NCI-H146 treated with DMSO at 0.1 percent for 48 hours (cell line): ENCODE results near the gene GPC6.

Source experiments
- DNase-seq: peaks from one replicate; lab custom pipeline; 2025; ENCODE audit not compliant: unreplicated experiment; lab: John Stamatoyannopoulos, UW

The GPC6 gene

DNA sequence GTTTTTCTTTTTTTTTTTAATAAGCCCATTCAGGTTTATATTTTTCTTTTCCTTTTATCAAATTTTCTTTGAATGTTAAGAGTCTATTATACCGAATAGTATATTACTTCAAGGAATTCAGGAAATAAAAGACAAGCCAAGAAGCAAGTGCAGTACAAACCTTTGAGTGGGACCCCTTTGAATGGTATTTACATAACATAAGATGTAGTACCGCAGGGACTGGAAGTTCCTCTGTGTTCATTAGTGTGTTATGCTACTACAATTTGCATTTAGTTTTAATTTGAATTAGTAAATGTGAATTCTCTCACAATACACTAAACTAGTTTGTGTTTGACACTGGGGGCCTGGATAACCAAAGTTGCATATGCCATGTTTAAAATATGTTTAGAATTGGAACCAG lies 913.4 kb downstream of the GPC6 start:
- DNase-seq = no peak

DNA sequence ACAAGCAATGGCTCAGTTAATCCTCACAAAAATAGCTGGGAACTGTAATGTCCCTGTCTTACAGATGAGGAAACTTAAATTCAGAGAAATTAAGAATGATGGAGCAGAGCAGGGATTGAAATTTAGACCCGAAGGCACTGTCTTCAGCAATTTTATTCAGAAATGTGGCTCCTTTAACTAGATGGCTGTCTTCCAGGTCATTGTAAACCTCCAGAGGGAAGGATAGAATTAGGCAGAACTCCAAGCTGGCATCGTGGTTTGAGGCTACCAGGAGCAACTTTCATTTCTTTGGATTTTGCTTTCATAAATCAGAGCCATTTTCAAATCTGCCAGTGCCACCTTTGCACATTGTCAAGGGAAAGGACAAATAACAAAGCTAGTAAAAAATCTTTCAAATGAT lies 913.9 kb downstream of the GPC6 start:
- DNase-seq = no peak

DNA sequence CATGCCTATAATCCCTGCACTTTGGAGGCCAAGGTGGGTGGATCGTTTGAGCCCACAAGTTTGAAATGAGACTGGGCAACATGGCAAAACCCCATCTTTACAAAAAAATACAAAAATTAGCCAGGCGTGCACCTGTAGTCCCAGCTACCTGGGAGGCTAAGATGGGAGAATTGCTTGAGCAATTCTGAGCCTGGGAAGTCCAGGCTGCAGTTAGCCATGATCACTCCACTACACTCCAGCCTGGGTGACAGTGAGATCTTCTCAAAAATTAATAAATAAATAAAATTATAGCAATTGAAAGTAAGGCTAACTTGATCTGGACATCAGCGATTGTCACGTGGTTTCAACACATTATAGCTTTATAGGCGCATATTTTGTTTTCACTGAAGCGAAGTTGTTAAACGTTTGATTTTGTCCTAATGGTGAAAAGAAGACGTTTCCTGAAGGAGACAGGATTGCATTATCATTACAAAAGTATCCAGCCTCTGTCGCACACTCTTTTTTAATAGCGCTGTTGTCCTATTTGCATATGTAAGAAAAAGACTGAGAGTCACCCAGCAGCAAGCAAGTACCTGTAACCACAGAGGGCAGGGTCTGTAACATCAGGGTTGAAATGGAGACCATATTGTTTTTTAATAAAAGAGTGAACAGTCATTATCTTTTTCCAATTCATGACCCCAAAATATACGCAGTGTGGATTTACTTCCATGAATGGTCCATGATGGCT lies 917.2 kb downstream of the GPC6 start:
- no peak for DNase-seq

DNA sequence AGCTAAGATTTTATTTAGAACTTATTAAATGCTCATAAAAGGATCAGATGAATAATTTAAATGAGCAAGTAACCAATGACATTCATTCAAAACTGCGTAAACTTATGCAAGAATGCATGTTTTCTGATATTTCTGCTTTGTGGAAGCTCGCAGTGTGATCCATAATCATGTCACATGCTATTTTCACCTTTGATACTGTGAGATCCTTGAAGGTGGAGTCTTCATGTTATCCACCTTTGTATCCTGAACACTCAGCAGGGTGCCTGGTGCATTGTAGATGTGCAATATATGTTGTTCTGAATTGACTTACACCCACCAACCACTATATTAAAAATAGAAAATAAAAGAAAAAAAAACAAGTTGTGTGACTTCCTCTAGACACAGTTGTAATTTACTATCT lies 919.4 kb downstream of the GPC6 start:
- DNase-seq = no peak

DNA sequence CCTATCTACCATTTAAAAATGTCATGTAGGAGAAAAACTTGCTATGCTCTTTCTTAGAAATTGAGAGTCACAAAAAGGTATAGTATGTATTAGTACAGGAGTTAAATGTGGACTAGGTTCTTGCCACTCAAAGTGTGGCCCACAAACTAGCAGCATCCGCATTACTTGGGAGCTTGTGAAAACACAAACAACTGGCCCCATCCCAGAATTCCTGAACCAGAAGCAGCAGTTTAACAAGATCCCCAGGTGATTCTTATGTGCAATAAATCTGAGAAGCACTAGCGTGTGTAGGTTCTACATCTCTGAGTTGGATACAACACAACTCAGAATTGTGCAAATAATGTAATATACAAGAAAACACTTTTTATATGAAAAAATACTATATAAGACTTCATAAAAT lies 927.0 kb downstream of the GPC6 start:
- no peak for DNase-seq

DNA sequence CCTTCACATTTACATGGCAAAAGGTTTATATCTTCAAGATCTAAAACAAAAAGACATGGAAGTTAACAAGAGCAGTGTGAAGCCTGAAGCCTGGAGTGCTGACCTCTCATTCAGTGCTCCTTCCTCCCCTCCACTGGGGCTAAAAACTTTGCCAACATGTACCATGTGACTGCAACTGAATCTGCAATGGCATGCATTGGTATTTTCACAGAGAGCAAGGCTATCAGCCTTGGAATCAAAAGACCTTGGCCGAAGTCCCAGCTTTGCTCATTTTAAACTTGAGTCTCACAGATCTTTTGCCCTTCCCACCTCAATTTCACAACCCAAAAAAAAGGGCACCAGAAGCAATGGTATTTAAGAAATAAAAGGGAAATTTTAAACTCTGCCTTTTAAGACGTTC lies 927.8 kb downstream of the GPC6 start:
- no peak for DNase-seq

DNA sequence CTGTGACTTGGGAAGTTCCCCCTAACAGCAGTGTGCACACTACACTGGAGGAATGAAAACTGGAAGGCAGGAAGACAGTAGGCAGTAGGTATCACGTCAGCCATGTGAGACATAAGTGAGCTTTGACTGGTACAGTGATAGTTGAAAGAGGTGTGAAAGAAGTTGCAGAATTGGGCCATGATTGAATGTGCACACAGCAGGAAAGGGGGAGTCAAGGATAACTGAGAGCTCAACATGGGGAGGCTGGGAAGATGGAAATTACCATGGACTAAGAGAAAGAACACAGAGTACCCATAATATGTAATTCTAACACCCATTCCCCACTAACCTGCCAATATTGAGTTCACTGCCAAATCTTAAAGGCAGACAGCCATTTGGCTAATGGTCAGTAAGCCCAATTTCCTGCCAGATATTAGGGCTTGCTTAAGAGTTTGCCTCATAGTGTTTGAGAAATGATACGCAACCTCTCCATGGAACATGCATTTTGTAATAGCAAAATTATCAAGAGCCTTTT lies 931.2 kb downstream of the GPC6 start:
- no peak for DNase-seq

DNA sequence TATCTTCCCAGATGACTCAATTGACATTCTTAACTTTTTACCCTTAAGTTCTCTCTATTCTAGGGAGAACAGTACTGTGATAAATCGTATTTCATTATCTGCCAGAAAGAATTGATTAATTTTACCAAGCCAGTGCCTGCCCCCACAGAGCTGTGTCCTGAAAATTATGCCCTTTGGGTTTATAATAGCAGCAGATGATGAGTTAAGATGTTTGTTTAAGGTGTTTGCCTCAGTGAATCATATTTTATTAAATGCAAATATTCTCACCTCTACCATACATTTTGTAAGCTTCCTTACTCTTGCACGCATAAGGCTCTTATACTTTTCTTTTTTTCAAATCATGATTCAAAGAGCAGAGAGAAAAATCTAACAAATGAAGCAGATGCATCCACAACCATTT lies 934.3 kb downstream of the GPC6 start:
- peak; percentile 9 for DNase-seq

DNA sequence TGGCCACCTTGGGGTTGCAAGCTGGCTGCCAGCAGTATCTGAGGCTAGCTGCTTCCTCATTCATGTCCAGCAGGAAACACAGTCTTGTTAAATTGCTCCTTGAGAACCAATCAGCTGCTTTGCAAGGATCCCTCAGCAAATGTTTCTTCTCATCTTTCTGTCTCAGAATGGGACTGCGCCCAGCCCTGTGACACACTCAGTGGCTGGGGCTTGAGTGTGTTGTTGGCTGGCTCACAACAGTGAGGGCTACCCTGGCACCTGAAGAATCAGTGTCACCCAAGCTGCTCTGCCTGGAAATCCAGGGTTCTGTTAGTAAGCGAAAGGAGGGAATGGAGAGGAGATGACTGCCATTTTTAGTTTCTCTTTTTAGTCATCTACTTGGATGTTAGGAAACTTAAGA lies 935.7 kb downstream of the GPC6 start:
- DNase-seq = no peak

DNA sequence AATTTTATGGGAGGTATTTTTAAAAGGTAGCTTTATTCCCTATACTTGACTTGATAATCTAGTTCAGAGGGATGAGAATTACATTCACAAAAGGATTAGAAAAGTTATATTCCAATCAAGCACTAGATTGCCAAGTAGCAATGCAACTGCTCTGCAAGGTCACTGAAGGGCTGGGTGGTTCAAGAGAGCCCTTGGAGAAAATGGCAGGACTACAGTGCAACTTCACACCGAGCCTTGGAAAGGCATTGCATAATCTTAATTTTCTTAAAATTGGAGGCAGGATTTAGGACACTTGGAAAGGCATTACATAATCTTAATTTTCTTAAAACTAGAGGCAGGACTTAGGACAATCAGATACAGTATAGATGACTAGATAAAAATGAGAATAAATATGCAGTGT lies 936.9 kb downstream of the GPC6 start:
- no peak for DNase-seq

DNA sequence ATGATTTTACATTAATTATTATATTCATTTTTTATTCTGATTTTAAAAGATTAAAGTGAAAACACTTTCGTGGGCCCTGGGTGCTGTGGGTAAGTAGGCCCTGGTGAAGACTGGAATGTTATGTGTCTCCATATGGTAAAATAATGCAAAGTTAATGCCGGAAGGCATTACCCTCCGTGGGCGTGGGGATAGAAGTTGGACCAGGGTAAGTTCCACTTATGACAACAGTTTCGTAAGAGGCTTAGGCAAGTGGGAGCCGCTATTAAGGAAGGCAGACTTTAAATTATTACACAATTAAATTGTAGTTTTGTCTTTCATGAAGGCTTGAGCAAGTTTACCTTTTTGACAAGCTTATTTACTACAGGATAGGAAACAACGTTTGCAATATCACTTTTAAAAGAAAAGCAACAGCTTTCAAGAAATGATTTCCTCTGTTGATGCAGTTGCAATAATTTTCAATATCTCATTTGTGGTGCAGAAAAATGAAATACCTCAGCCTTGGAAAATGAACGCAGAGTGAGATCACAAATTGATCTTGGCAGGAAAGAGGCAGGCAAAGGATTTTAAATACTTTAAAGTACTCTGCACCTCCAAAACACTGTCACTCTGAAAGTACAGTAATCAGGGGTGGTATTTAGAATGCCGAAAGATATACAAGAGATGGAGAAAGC lies 942.3 kb downstream of the GPC6 start:
- no peak for DNase-seq

DNA sequence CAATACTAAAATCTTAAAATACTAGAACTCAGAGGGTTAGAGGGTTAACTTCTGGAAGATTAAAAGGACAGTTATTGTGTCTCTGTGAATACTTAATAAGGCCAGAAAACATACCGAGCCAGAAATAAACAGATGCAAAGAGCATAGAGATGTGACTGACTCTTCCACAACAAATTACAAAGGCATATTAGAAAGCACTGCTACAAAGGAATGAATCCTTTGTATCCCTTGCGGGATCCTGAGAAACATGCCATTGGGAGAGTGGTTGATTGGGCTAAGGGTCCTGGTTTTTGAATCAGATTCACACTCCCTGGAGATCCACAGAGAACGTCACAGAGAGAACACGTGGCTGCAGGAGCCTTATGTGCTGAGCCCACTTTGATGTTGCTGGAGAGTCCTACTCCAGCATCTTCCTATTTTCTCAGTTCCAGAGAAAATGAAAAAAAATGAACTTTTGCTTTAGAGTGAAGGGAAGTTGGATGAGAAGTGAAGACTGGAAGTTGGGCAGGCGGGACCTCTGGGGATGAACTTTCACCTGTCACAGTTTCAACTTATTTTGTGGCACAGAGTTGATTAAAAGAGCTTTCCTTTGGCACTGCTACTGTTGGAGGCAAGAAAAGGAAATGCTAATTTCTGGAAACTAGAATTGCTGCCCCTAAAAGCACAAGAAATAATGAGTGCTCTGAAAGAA lies 943.0 kb downstream of the GPC6 start:
- DNase-seq = no peak

DNA sequence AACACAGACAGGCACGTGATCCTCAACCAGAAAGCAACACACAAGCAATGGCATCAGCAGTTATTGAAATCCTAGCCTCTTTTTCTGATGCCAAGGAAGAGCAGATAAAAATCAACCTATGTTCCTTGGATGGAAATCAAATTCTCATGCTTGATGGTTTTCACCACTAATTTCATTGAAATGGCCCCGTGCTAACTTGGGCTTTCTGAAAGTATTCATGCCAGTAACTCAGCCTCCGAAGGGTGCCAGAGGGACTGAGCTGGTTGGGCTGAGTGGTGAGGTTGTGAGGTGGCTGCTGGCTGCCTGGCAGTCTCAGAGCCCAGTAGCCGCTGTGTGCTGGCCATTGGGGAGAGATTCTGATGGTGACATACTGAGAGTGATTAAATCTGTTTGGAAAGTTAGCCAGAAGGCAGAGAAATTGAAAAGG lies 943.6 kb downstream of the GPC6 start:
- DNase-seq = no peak

DNA sequence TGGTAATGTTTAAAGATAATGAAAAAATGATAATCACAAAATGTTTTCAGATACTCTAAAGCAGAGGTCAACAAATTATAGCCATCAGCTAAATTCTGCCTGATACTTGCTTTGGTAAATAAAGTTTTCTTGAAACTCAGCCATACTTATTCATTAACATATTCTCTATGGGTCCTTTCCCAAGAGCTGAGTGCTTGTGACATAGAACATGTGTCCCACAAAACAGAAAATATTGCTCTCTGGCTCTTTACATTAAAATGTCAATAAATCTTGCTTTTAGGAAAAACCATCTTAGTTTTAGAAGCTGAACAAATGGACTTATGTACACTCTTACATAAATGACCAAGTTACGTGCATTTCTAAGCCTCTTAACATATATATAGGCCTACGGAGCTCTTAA lies 945.8 kb downstream of the GPC6 start:
- DNase-seq = no peak

DNA sequence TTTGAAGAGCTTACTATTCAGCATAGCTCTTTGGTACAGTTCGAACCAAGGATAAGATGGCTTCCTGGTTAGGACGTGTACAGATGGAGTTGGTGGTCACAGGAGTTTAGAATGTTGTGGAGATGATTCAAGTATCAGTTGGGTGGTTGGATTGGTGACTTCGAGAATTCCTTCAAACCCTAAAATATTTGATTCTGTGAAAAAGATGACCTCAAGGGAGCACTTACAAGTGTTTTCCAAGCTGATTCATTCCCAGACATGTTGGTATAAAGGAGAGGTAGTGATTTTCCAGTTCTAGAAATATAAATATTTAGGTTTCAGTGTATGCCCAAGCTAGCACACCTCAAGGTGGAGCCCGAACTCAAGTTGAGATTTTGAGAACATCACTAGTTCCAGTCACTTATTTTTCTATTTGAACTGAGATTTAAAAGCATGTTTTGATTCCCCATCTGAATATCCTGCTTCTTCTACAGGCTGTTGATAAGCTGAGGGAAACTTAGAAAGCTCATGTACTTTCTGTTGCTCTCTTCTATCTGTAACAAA lies 946.8 kb downstream of the GPC6 start:
- no peak for DNase-seq

DNA sequence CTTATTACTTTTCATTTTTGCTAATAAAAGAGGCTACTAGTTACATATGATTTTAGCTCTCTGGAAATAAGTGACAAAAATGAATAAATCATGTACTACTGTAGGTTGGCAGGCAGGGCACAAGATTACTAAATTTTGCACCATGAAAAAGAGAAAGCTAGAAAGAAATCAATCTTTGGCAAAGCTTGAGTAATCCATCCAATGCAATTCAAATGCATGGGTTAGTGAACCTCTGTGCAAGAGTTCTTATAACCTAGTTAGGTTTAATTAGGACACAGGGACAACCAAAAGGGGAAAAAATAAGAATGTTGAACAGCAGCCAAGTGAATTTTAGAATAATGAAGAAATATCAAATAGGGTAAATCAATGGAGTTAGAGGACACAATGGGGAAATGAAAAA lies 947.4 kb downstream of the GPC6 start:
- no peak for DNase-seq

DNA sequence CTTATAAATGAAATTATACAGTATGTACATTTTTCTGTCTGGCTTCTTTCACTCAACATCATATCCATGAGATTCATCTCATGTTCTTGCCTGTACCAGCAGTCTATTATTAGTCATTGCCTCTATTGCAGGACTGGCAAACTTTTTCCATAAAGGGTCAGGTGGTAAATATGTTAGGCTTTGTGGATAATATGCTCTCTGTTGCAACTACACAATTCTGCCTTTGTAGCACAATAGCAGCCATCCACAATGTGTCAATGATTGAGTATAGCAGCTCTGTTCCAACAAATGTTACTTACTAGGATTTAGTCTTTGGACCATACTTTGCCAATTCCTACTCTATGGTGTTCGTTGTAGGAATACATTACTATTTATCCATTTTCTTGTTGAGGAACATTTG lies 948.5 kb downstream of the GPC6 start:
- DNase-seq = no peak

DNA sequence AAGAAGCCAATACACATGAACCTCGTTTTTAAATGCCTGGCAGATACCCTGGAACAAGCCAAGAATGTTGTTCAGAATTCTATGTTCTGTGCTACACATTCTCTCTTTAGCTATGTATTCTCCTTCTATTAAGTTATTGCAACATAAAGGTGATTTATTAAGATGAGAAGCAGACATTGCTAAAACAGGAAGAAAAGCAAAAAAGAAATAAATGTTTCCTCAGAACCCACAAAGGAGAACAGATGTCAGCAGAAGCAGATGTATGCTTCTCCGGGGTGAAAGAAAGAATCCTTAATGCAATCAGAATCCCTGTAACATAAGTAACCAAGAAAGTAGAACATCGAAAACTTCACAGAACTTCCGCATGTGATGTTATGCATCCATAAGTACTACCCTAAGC lies 950.0 kb downstream of the GPC6 start:
- DNase-seq = no peak

DNA sequence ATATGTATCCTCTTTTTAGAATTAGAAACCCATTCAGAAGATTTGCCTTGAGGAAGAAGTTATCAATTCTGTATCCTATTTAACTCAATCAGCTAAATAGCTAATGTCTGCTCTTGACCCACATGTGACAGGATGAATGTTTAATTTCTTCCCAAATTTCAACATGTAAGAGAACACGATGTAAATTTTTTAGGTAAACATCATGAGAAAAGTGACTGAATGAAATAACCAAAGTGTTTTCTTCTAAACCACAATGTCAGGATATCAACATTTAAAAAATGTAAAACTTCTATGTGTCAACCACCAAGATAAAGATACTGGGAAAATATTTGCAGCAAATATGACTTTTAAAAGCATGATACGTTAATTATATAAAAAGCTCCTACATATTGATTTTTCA lies 950.4 kb downstream of the GPC6 start:
- DNase-seq = no peak

DNA sequence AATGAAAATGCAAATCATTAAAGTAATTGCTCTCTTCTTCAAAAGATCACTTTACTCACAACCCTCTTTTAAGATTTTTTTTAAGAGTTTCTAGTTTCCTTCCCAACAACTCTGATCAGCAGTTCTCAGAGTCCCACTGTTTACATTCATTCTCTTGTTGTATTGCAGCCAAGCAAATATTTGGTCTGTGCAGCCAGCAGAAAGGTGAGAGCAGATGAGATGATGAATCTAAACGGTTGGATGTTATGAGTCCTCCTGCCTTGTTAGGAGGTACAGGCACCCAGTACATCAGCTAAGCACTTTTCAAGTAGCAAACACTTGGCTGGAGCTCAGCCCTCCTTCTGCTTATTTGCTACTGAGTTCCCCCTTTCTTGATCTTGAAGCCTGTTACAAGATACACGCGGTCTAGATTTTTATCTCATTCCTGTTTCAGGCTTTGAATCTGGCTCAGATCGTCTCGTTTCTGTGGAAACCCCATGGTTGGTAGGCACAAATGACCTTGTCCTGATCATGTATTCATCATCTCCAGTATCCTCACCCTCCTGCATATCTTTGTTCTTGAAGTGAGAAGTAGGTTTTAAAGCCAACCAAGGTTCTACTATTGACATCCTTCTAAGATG lies 952.1 kb downstream of the GPC6 start:
- peak; percentile 62 for DNase-seq

DNA sequence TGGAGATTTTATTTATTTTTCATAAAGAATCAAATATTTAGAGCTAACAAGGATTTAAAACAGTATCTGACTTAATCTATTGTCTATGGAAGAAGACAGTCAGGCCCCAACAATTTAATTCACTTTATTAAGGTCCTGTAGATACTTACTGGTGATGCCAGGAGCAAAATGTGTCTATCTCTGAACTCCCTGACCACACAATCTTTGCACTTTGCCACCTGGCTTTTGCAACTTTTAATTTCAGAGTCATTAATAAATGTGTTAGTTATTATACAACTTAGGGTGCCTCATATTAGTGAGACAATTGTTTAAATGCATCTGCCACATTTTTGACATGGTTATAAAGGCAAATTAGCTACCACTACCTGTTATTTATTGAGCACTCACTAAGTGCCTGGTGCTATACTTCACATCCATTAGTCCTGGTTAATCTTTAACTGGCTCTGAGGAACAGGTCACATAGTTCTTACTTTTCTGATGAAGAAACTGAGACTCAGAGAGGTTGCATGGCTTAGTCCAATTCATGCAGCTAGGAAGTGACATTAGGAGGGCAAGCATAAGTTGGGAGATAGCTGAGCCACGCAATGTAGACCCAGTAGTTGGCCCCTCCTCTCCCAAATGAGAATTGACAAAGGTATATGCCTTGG lies 955.0 kb downstream of the GPC6 start:
- DNase-seq = no peak
